Stimulated activated CD4-positive, alpha-beta T cell treated with anti-CD3 and anti-CD28 coated beads, Interleukin-4, amount 100 ng/mL, for 4 hours (primary cell): Measurements from ENCODE around the gene SHLD1.

Experiments
- DNase-seq, 2 experiments: peaks; one replicate each; pipeline ENCODE4 v3.0.0-alpha.2; 2020

Gene SHLD1

DNA sequence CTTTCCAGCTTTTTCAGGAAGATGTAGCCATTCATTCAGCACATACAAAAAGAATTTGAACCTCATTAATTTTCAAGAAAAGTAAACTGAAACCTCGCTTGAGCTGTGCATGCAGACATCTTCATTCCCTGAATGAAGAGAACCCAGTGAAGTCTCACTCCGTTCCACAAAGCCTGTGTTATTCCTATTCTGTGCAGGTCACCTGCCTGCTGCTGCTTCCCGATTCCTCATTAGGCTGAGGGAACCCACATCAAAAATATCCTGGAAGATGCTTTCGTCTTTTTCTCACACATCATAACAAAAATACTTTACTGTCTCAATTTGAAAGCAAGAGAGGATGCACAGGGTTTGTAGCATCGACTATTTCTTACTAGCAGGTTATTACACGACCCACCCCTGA lies 160.0 kb downstream of the SHLD1 start:
- no peak for DNase-seq

- DNase-seq = no peak
These were observed 163.0 kb downstream of the SHLD1 start for GRCh38 chr20:5913166-5913565.
